ENCODE measurements around the gene UCHL1.
"Not testable (repeated sequence)": the region's sequence is repeated elsewhere in the genome, so short reads cannot be mapped to it uniquely, and the experiment has no call there.

DNA sequence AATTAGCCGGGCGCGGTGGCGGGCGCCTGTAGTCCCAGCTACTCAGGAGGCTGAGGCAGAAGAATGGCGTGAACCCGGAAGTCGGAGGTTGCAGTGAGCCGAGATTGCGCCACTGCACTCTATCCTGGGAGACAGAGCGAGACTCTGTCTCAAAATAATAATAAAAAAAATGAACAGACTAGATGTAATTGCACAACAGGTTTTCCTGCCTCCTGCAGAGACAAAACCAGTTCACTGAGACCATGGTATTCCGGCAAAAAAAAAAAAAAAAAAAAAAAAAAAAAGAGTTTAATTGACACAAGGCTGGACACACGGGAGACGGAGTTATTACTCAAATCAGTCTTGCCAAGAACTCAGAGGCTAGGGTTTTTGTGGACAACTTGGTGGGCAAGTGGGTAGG is 58.7 kb downstream of the UCHL1 start:
- TF ChIP-seq, protein P1, sequence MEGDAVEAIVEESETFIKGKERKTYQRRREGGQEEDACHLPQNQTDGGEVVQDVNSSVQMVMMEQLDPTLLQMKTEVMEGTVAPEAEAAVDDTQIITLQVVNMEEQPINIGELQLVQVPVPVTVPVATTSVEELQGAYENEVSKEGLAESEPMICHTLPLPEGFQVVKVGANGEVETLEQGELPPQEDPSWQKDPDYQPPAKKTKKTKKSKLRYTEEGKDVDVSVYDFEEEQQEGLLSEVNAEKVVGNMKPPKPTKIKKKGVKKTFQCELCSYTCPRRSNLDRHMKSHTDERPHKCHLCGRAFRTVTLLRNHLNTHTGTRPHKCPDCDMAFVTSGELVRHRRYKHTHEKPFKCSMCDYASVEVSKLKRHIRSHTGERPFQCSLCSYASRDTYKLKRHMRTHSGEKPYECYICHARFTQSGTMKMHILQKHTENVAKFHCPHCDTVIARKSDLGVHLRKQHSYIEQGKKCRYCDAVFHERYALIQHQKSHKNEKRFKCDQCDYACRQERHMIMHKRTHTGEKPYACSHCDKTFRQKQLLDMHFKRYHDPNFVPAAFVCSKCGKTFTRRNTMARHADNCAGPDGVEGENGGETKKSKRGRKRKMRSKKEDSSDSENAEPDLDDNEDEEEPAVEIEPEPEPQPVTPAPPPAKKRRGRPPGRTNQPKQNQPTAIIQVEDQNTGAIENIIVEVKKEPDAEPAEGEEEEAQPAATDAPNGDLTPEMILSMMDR (CRISPR knock-in tag; IDR thresholded peaks at IDR 0.05) = not testable (repeated sequence)
- TF ChIP-seq ZNF598 (CRISPR knock-in tag; IDR thresholded peaks at IDR 0.05; ENCODE audit: borderline replicate concordance) = not testable (repeated sequence)
